MCF 10A (cell line): ENCODE measurements around the gene SIGLEC14. TPM values are rescaled to one million over a fixed set of nuclear protein-coding genes. Genes with fewer than 3 reads are reported as not detected.
"Not testable (repeated sequence)": the region's sequence is repeated elsewhere in the genome, so short reads cannot be mapped to it uniquely, and the experiment has no call there.

Experiments
- BruUV-seq: library from RNA; stranded (reverse); fragments of 400-500 nt; replicated peaks from 2 replicates; lab custom pipeline; 2021; lab: Mats Ljungman, UMichigan
- CTCF ChIA-PET: fragments of 300-600 bp; sonication (Branson Sonifier 250); formaldehyde crosslinking; extraction: SDS; loops from one replicate; lab custom pipeline; 2021; ENCODE audit warnings: antibody characterized with exemption, inconsistent platforms; lab: Yijun Ruan, JAX
- POLR2A ChIA-PET: fragments of 300-600, 350-650 bp; sonication (Branson Sonifier 250); formaldehyde crosslinking; extraction: SDS; loops from one replicate; lab custom pipeline; 2020; ENCODE audit warnings: antibody characterized with exemption, inconsistent platforms; lab: Yijun Ruan, JAX
- DNase-seq: peaks from one replicate; pipeline ENCODE4 v3.0.0-alpha.2; 2018; ENCODE audit not compliant: unreplicated experiment
- H3K27ac Mint-ChIP-seq: one replicate; pipeline ENCODE4 v1.8.0; 2022; ENCODE audit warnings: mild to moderate bottlenecking, low read depth, mixed read lengths; ENCODE audit not compliant: unreplicated experiment
- H3K27me3 Mint-ChIP-seq: one replicate; pipeline ENCODE4 v1.8.0; 2022; ENCODE audit warnings: mixed read lengths; ENCODE audit not compliant: insufficient read depth, unreplicated experiment
- H3K36me3 Mint-ChIP-seq: one replicate; pipeline ENCODE4 v1.8.0; 2022; ENCODE audit warnings: mild to moderate bottlenecking, moderate library complexity, mixed read lengths; ENCODE audit not compliant: insufficient read depth, unreplicated experiment
- H3K4me1 Mint-ChIP-seq: one replicate; pipeline ENCODE4 v1.8.0; 2022; ENCODE audit warnings: mixed read lengths; ENCODE audit not compliant: insufficient read depth, unreplicated experiment
- H3K4me3 Mint-ChIP-seq: one replicate; pipeline ENCODE4 v1.8.0; 2022; ENCODE audit warnings: mild to moderate bottlenecking, moderate library complexity, mixed read lengths; ENCODE audit not compliant: unreplicated experiment
- H3K9me3 Mint-ChIP-seq: one replicate; pipeline ENCODE4 v1.8.0; 2022; ENCODE audit warnings: mixed read lengths; ENCODE audit not compliant: unreplicated experiment
- intact Hi-C: fragments of 100-400 bp; cut with micrococcal nuclease; formaldehyde crosslinking; loops from 2 replicates; pipeline ENCODE4 v1.14.1; 2022
- total RNA-seq: library from RNA; stranded (reverse); gene quantifications from 2 replicates; pipeline ENCODE4 v1.2.3, GENCODE V29; 2022
- TF ChIP-seq, protein P1 (sequence below): fragments of 200-600 bp; IDR thresholded peaks from one replicate; pipeline ENCODE4 v1.8.0; 2022; ENCODE audit warnings: antibody characterized with exemption, mild to moderate bottlenecking; ENCODE audit not compliant: unreplicated experiment

SIGLEC14 gene
- total RNA-seq, 1 experiment from 2014 or later: not detected

DNA sequence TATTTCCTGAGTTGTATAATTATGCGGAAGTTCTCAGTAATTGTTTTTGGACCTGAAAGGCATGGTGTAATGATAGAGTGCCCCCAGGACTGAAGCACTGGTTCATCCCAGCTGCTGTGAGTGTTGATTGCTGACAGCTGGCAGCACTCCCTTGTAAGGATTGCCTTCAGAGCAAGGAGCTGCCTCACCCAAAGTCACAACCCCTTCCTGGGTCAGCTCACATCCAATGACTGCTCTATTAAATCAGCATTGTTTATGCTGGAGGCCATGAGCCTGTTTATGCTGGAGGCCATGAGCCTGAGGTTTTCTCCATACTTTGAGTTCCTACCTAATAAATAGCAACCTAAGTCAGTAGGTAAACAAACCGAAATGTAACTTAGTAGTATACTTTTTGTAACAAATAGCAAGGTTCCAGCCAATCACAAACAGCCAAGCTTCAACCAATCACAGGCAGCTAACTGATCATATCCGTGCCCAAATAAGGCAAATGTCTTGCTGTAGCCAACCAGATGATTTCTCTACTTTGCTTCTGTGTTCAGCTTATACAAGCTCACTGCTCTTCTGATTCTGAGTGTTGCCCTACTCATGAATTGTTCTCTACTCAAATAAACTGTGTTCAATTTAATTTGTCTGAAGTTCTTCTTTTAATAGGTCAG is 34.8 kb upstream of the SIGLEC14 start:
- H3K36me3 Mint-ChIP-seq: peaks cover 4% of the 10 kb centered on the region
- DNase-seq: no peak
- peaks cover 5% of the 10 kb centered on the region for H3K4me1 Mint-ChIP-seq
- intact Hi-C loops: no loop called here
- H3K27ac Mint-ChIP-seq: no peak overlapping the region
- TF ChIP-seq, protein P1, sequence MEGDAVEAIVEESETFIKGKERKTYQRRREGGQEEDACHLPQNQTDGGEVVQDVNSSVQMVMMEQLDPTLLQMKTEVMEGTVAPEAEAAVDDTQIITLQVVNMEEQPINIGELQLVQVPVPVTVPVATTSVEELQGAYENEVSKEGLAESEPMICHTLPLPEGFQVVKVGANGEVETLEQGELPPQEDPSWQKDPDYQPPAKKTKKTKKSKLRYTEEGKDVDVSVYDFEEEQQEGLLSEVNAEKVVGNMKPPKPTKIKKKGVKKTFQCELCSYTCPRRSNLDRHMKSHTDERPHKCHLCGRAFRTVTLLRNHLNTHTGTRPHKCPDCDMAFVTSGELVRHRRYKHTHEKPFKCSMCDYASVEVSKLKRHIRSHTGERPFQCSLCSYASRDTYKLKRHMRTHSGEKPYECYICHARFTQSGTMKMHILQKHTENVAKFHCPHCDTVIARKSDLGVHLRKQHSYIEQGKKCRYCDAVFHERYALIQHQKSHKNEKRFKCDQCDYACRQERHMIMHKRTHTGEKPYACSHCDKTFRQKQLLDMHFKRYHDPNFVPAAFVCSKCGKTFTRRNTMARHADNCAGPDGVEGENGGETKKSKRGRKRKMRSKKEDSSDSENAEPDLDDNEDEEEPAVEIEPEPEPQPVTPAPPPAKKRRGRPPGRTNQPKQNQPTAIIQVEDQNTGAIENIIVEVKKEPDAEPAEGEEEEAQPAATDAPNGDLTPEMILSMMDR: no peak
- no peaks in the 10 kb centered on the region for H3K27me3 Mint-ChIP-seq
- H3K4me3 Mint-ChIP-seq: no peak overlapping the region
- CTCF ChIA-PET: interaction anchor here (0.6 to 1.8 kb wide), 3 partner anchors 12 to 23 kb away, joined by 3 to 6 read pairs (median 4); no protein-coding TSS in a partner anchor
- no peaks in the 10 kb centered on the region for H3K9me3 Mint-ChIP-seq
- no TSS peak for BruUV-seq
- POLR2A ChIA-PET: no interaction called here

DNA sequence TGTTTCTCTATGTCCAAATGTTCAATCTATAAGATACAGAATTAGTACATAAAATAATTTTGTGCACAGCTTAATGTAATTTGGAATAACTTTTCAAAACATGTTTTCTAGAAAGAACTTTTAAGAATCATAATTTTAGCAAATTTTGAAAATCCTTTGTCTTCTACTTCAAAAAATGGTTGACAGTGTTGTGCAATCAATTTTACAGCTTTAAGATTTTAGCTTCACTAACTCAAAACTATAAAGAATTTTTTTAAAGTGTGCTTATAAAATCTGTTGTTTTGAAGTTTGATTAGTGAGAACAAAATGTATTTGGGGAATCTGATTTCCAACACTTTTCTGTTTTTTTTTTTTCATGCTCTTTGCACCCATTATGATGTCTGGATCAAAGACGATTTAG is 33.8 kb upstream of the SIGLEC14 start:
- TF ChIP-seq, protein P1: no peak
- ChIA-PET POLR2A (interaction anchor here (2.6 kb wide), 1 partner anchor 8 kb away, joined by 8 read pairs; no protein-coding TSS in a partner anchor), CTCF (interaction anchor here (0.8 to 1.8 kb wide), 3 partner anchors 11 to 21 kb away, joined by 4 read pairs; no protein-coding TSS in a partner anchor)
- BruUV-seq: no TSS peak
- intact Hi-C loops: no loop called here
- H3K27ac Mint-ChIP-seq: no peak overlapping the region
- H3K4me3 Mint-ChIP-seq: no peak overlapping the region
- no peak for DNase-seq
- H3K27me3 Mint-ChIP-seq: no peaks in the 10 kb centered on the region
- H3K36me3 Mint-ChIP-seq: peaks cover 4% of the 10 kb centered on the region
- H3K9me3 Mint-ChIP-seq: no peaks in the 10 kb centered on the region
- H3K4me1 Mint-ChIP-seq: no peaks in the 10 kb centered on the region

DNA sequence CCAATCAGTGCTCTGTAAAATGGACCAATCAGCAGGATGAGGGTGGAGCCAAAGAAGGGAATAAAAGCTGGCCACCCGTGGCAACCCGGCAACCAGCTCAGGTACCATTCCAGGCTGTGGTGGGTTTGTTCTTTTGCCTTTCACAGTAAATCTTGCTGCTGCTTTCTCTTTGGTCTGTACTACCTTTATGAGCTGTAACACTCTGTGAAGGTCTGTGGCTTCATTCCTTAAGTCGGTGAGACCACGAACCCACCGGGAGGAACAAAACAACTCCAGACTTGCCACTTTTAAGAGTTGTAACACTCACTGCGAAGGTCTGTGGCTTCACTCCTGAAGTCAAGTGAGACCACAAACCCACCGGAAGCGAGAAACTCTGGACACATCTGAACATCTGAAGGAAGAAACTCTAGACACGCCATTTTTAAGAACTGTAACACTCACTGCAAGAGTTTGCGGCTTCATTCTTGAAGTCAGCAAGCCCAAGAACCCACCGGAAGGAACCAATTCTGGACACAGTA is 30.0 kb upstream of the SIGLEC14 start:
- H3K4me1 Mint-ChIP-seq: no peaks in the 10 kb centered on the region
- H3K27ac Mint-ChIP-seq: no peak overlapping the region
- intact Hi-C loops: no loop called here
- CTCF ChIA-PET: interaction anchor here (0.6 to 3.9 kb wide), 6 partner anchors 16 to 112 kb away, joined by 4 to 18 read pairs (median 6); no protein-coding TSS in a partner anchor
- H3K4me3 Mint-ChIP-seq: no peak overlapping the region
- TF ChIP-seq, protein P1: no peak
- no peak for DNase-seq
- H3K36me3 Mint-ChIP-seq: peaks cover 4% of the 10 kb centered on the region
- POLR2A ChIA-PET: interaction anchor here (2.7 kb wide), 1 partner anchor 12 kb away, joined by 7 read pairs; no protein-coding TSS in a partner anchor
- H3K27me3 Mint-ChIP-seq: no peaks in the 10 kb centered on the region
- H3K9me3 Mint-ChIP-seq: no peaks in the 10 kb centered on the region
- no TSS peak for BruUV-seq

DNA sequence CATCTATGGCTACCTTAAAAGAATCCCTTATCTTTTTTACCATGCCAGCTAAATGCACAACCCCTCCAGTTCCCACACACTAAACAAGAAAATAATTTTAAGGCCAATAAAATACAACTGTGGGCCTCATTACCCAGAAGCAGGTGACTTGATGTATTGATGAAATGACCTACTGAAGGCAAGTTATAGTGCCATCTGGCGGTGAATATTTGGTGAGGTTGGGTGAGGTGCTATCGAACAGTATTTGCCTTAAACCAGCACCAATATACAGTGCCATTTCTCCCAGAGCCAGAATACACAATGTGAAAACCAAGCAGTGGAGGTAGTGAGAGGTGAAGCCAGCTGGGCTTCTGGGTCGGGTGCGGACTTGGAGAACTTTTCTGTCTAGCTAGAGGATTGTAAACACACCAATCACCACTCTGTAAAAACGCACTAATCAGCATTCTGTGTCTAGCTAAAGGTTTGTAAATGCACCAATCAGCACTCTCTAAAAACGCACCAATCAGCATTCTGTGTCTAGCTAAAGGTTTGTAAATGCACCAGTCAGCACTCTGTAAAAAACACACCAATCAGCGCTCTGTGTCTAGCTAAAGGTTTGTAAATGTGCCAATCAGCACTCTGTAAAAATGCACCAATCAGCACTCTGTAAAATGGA is 29.4 kb upstream of the SIGLEC14 start:
- H3K27ac Mint-ChIP-seq, H3K36me3 Mint-ChIP-seq, intact Hi-C loops, H3K4me1 Mint-ChIP-seq, BruUV-seq, H3K27me3 Mint-ChIP-seq, H3K4me3 Mint-ChIP-seq, H3K9me3 Mint-ChIP-seq: not testable (repeated sequence)
- DNase-seq: peak; percentile 56
- ChIA-PET CTCF (interaction anchor here (0.6 to 3.9 kb wide), 9 partner anchors 15 to 527 kb away, joined by 3 to 18 read pairs (median 5); no protein-coding TSS in a partner anchor), POLR2A (interaction anchor here (2.7 kb wide), 1 partner anchor 12 kb away, joined by 7 read pairs; no protein-coding TSS in a partner anchor)
- TF ChIP-seq, protein P1: peak; percentile 30
